IMR-90 (cell line): ENCODE data around the gene BASP1. TPM values are rescaled to one million over a fixed set of nuclear protein-coding genes. Genes with fewer than 3 reads are reported as not detected.
A peak's percentile ranks its signal among the peaks of the same experiment; 100 is the strongest.

ENCODE experiments used
- ATAC-seq: fragments of 200-7000 bp; cut with Tn5 transposase; 2 replicates; pipeline ENCODE4 v1.9.1; 2020; ENCODE audit warnings: low read depth, mild to moderate bottlenecking, moderate library complexity
- BruUV-seq: library from RNA; stranded (reverse); fragments of 400-500 nt; replicated peaks from 2 replicates; lab custom pipeline; 2021; lab: Mats Ljungman, UMichigan
- CTCF ChIA-PET: fragments of 300-600 bp; formaldehyde crosslinking; extraction: SDS; loops from one replicate; lab custom pipeline; 2021; ENCODE audit warnings: antibody characterized with exemption; lab: Yijun Ruan, JAX
- POLR2A ChIA-PET: fragments of 300-600 bp; sonication (Branson Sonifier 250); formaldehyde crosslinking; loops from one replicate; lab custom pipeline; 2022; ENCODE audit warnings: antibody characterized with exemption; ENCODE audit not compliant: unreplicated experiment; lab: Charles Lee
- DNase-seq: peaks from one replicate; pipeline ENCODE4 v3.0.0; 2013
- H2AFZ ChIP-seq: replicated peaks from 2 replicates; pipeline ENCODE3; 2013; ENCODE audit warnings: low read length, mild to moderate bottlenecking; ENCODE audit not compliant: poor library complexity
- H2AK5ac ChIP-seq: 2 replicates; pipeline ENCODE4 v1.6.1; 2013; ENCODE audit warnings: low read depth, low read length, inconsistent platforms
- H2AK9ac ChIP-seq: replicated peaks from 2 replicates; pipeline ENCODE3; 2013; ENCODE audit warnings: mild to moderate bottlenecking, low read depth, low read length, moderate library complexity; ENCODE audit not compliant: poor library complexity
- H2BK120ac ChIP-seq: 2 replicates; pipeline ENCODE4 v1.6.1; 2013; ENCODE audit warnings: low read depth, low read length, inconsistent platforms
- H2BK15ac ChIP-seq: 3 replicates; pipeline ENCODE4 v1.6.1; 2013; ENCODE audit warnings: low read depth, low read length, inconsistent platforms
- H2BK20ac ChIP-seq: 2 replicates; pipeline ENCODE4 v1.6.1; 2013; ENCODE audit warnings: low read depth, mild to moderate bottlenecking, inconsistent platforms, low read length, moderate library complexity
- H2BK5ac ChIP-seq: 2 replicates; pipeline ENCODE4 v1.6.1; 2013; ENCODE audit warnings: mild to moderate bottlenecking, low read depth, low read length, inconsistent platforms; ENCODE audit not compliant: poor library complexity, severe bottlenecking
- H3K14ac ChIP-seq: replicated peaks from 2 replicates; pipeline ENCODE4 v1.6.1; 2013; ENCODE audit warnings: low read depth, low read length, inconsistent platforms
- H3K18ac ChIP-seq: 2 replicates; pipeline ENCODE4 v1.6.1; 2013; ENCODE audit warnings: low read depth, low read length, control low read depth
- H3K23ac ChIP-seq: 2 replicates; pipeline ENCODE4 v1.6.1; 2013; ENCODE audit warnings: low read depth, low read length, inconsistent platforms
- H3K27ac ChIP-seq: 2 replicates; pipeline ENCODE4 v1.5.1; 2013; ENCODE audit warnings: mild to moderate bottlenecking, control low read depth, low read length; ENCODE audit not compliant: insufficient read depth
- H3K27me3 ChIP-seq: 2 replicates; pipeline ENCODE4 v1.6.1; 2013; ENCODE audit warnings: low read length; ENCODE audit not compliant: control insufficient read depth, insufficient read depth
- H3K36me3 ChIP-seq: 2 replicates; pipeline ENCODE4 v1.6.1; 2013; ENCODE audit warnings: low read length, mixed read lengths; ENCODE audit not compliant: control insufficient read depth, insufficient read depth
- H3K4ac ChIP-seq: 2 replicates; pipeline ENCODE4 v1.6.1; 2013; ENCODE audit warnings: low read depth, low read length, inconsistent platforms
- H3K4me1 ChIP-seq: 2 replicates; pipeline ENCODE4 v1.6.1; 2013; ENCODE audit warnings: low read length, mixed read lengths; ENCODE audit not compliant: control insufficient read depth, insufficient read depth
- H3K4me2 ChIP-seq: 2 replicates; pipeline ENCODE4 v1.6.1; 2013; ENCODE audit warnings: low read depth, mild to moderate bottlenecking, control low read depth, low read length, moderate library complexity
- H3K4me3 ChIP-seq: 2 replicates; pipeline ENCODE4 v1.5.1; 2013; ENCODE audit warnings: low read depth, mild to moderate bottlenecking, control low read depth, low read length, moderate library complexity; ENCODE audit not compliant: insufficient read depth
- H3K56ac ChIP-seq: 2 replicates; pipeline ENCODE4 v1.6.1; 2013; ENCODE audit warnings: low read length, inconsistent platforms; ENCODE audit not compliant: insufficient read depth; ENCODE audit errors: extremely low read depth
- H3K79me1 ChIP-seq, 2 experiments: 2 replicates each; pipeline ENCODE4 v1.6.1; 2013; ENCODE audit warnings: low read length in 2 of 2, inconsistent platforms in 1 of 2, low read depth in 1 of 2
- H3K9ac ChIP-seq: 2 replicates; pipeline ENCODE4 v1.6.1; 2013; ENCODE audit warnings: low read depth, low read length, control low read depth
- H3K9me1 ChIP-seq: 2 replicates; pipeline ENCODE4 v1.6.1; 2013; ENCODE audit warnings: low read length, inconsistent platforms; ENCODE audit not compliant: insufficient read depth
- H3K9me3 ChIP-seq: 2 replicates; pipeline ENCODE4 v1.6.1; 2013; ENCODE audit warnings: low read length; ENCODE audit not compliant: control insufficient read depth, insufficient read depth
- H4K20me1 ChIP-seq: 2 replicates; pipeline ENCODE4 v1.6.1; 2013; ENCODE audit warnings: low read length, inconsistent platforms; ENCODE audit not compliant: insufficient read depth
- H4K5ac ChIP-seq: 2 replicates; pipeline ENCODE4 v1.6.1; 2013; ENCODE audit warnings: mild to moderate bottlenecking, low read depth, low read length, control low read depth
- H4K8ac ChIP-seq, 2 experiments: 2 replicates each; pipeline ENCODE4 v1.6.1; 2013; ENCODE audit warnings: low read depth in 2 of 2, low read length in 2 of 2, control low read depth in 1 of 2, inconsistent platforms in 1 of 2
- H4K91ac ChIP-seq: 2 replicates; pipeline ENCODE4 v1.6.1; 2013; ENCODE audit warnings: low read depth, low read length, inconsistent platforms; ENCODE audit not compliant: insufficient read depth
- BHLHE40 ChIP-seq: fragments of 150-350 bp; IDR thresholded peaks from 2 replicates; pipeline ENCODE4 v1.6.1; 2016; ENCODE audit warnings: mild to moderate bottlenecking, low read depth, low read length
- CEBPB ChIP-seq: IDR thresholded peaks from 2 replicates; pipeline ENCODE4 v1.6.1; 2012; ENCODE audit warnings: low read depth, low read length, improper control_type of control experiment
- CHD1 ChIP-seq: IDR thresholded peaks from 2 replicates; pipeline ENCODE4 v1.6.1; 2012; ENCODE audit warnings: low read depth, low read length, improper control_type of control experiment
- CTCF ChIP-seq: conservative IDR thresholded peaks from 2 replicates; pipeline ENCODE4 v1.5.1; 2012; ENCODE audit warnings: mild to moderate bottlenecking, low read depth, low read length, improper control_type of control experiment
- ELK1 ChIP-seq: fragments of 150-350 bp; IDR thresholded peaks from 2 replicates; pipeline ENCODE4 v1.6.1; 2016; ENCODE audit warnings: low read depth, mild to moderate bottlenecking, low read length, moderate library complexity, borderline replicate concordance
- FOS ChIP-seq: fragments of 150-350 bp; IDR thresholded peaks from 2 replicates; pipeline ENCODE4 v1.6.1; 2016; ENCODE audit warnings: low read depth, low read length
- MAFK ChIP-seq: IDR thresholded peaks from 2 replicates; pipeline ENCODE4 v1.6.1; 2012; ENCODE audit warnings: low read depth, low read length, improper control_type of control experiment
- MAZ ChIP-seq: IDR thresholded peaks from 2 replicates; pipeline ENCODE4 v1.6.1; 2012; ENCODE audit warnings: low read depth, mild to moderate bottlenecking, low read length, improper control_type of control experiment, moderate library complexity, borderline replicate concordance
- MXI1 ChIP-seq: IDR thresholded peaks from 2 replicates; pipeline ENCODE4 v1.6.1; 2012; ENCODE audit warnings: low read depth, mild to moderate bottlenecking, low read length, moderate library complexity, borderline replicate concordance
- NFE2L2 ChIP-seq: fragments of 150-350 bp; IDR thresholded peaks from 2 replicates; pipeline ENCODE4 v1.6.1; 2016; ENCODE audit warnings: low read depth, mild to moderate bottlenecking, low read length
- POLR2A ChIP-seq: IDR thresholded peaks from 2 replicates; pipeline ENCODE4 v1.6.1; 2012; ENCODE audit warnings: mild to moderate bottlenecking, low read depth, low read length
- RAD21 ChIP-seq: IDR thresholded peaks from 2 replicates; pipeline ENCODE4 v1.6.1; 2012; ENCODE audit warnings: low read length, improper control_type of control experiment
- RCOR1 ChIP-seq: IDR thresholded peaks from 2 replicates; pipeline ENCODE4 v1.6.1; 2012; ENCODE audit warnings: mild to moderate bottlenecking, low read length, improper control_type of control experiment; ENCODE audit not compliant: insufficient replicate concordance
- RFX5 ChIP-seq: IDR thresholded peaks from 2 replicates; pipeline ENCODE4 v1.8.0; 2012; ENCODE audit warnings: low read depth, mild to moderate bottlenecking, low read length, moderate library complexity
- SMC3 ChIP-seq: fragments of 150-350 bp; IDR thresholded peaks from 2 replicates; pipeline ENCODE4 v1.6.1; 2016; ENCODE audit warnings: low read depth, mild to moderate bottlenecking, antibody characterized with exemption, low read length, moderate library complexity
- USF2 ChIP-seq: fragments of 150-350 bp; IDR thresholded peaks from 2 replicates; pipeline ENCODE4 v1.6.1; 2017; ENCODE audit warnings: mild to moderate bottlenecking, antibody characterized with exemption, low read length, low read depth
- WGBS, 2 experiments: methylation state at CpG; one replicate each; pipeline versions ENCODE4 v1.1.5 to v1.1.7; 2013; ENCODE audit warnings: missing lambda C conversion rate in 2 of 2; ENCODE audit not compliant: insufficient read length in 1 of 2; ENCODE audit errors: extremely low coverage in 2 of 2; 5-methylcytosine and 5-hydroxymethylcytosine counted together
- dilution Hi-C: fragments of 300-500 bp; cut with HindIII; formaldehyde crosslinking; loops from one replicate; pipeline ENCODE4 v1.14.3; 2018; ENCODE audit warnings: low sequenced_read_pairs; ENCODE audit not compliant: unreplicated experiment
- in situ Hi-C: fragments of 300-500 bp; cut with MboI; formaldehyde crosslinking; loops from 3 replicates; pipeline ENCODE4 v1.14.3; 2019; ENCODE audit warnings: low sequenced_read_pairs, inconsistent platforms, mixed read lengths
- intact Hi-C: fragments of 100-400 bp; cut with micrococcal nuclease; formaldehyde crosslinking; loops from 2 replicates; pipeline ENCODE4 v1.10.0; 2022
- polyA plus RNA-seq, 3 experiments: library from polyadenylated mRNA; depleted of rRNA; stranded (reverse); fragments of >200 nt; gene quantifications; 2 replicates each; pipeline ENCODE4 v1.2.3, GENCODE V29; 2012; ENCODE audit warnings: low replicate concordance in 1 of 3
- total RNA-seq: library from RNA; depleted of rRNA; stranded (reverse); fragments of >200 nt; gene quantifications from 2 replicates; pipeline ENCODE4 v1.2.3, GENCODE V29; 2012

Gene BASP1
- total and polyA plus RNA-seq, 2 of the 4 experiments (the other 2 are of a cell fraction), result 39.6 to 103 TPM

- Histone ChIP-seq H2AK9ac (no peak overlapping the region), H2BK120ac (no peak overlapping the region), H3K9me3 (no peaks in the 10 kb centered on the region), H2AFZ (no peak overlapping the region), H3K4ac (no peak overlapping the region), H3K4me3 (no peak overlapping the region), H2BK15ac (no peak overlapping the region), H3K9ac (no peak overlapping the region), H3K79me1 (no peaks in the 10 kb centered on the region), H3K14ac (no peak overlapping the region), H3K4me1 (peaks cover 12% of the 10 kb centered on the region), H3K56ac (no peak overlapping the region), H3K36me3 (no peaks in the 10 kb centered on the region), H4K91ac (no peak overlapping the region), H3K27ac (no peak overlapping the region), H4K8ac (no peak overlapping the region), H4K20me1 (no peaks in the 10 kb centered on the region), H3K4me2 (no peak overlapping the region), H3K18ac (0 out of 2 replicates have a peak overlapping the region, but pooled peaks have one; percentile 34), H2BK20ac (no peak overlapping the region), H3K23ac (no peak overlapping the region), H2BK5ac (no peak overlapping the region), H4K5ac (no peak overlapping the region), H3K9me1 (peaks cover 9% of the 10 kb centered on the region), H3K27me3 (no peaks in the 10 kb centered on the region), H2AK5ac (no peak overlapping the region)
- ChIA-PET CTCF (no interaction called here), POLR2A (no interaction called here)
- intact Hi-C loops (loop anchor here (5.0 kb wide), 1 partner anchor 69 kb away; no protein-coding TSS in a partner anchor), dilution Hi-C loops (no loop called here), in situ Hi-C loops (no loop called here)
- DNase-seq, result no peak
- no TSS peak for BruUV-seq
- ATAC-seq, result no peak
- TF ChIP-seq USF2, result no peak
- no peak for TF ChIP-seq SMC3
- no peak for TF ChIP-seq RAD21
- TF ChIP-seq RCOR1, result no peak
- TF ChIP-seq CEBPB, result no peak
- TF ChIP-seq MAZ, result no peak
- no peak for TF ChIP-seq RFX5
- TF ChIP-seq FOS, result no peak
- no peak for TF ChIP-seq MXI1
- TF ChIP-seq POLR2A, result no peak
- no peak for TF ChIP-seq CTCF
- no peak for TF ChIP-seq NFE2L2
- TF ChIP-seq CHD1, result no peak
- TF ChIP-seq ELK1, result no peak
- no peak for TF ChIP-seq MAFK
- TF ChIP-seq BHLHE40, result no peak
- WGBS, 2 experiments, result 86% methylated on average over 4 of the region's 9 CpGs; no CpG with 5 or more reads in 1 of the 2 experiments
Observed at GRCh38 chr5:17308326-17309065, 91.1 kb downstream of the BASP1 start.
